NCI-H748 (cell line): Measurements from ENCODE around the gene SPRN.
"Not testable (repeated sequence)": the region's sequence is repeated elsewhere in the genome, so short reads cannot be mapped to it uniquely, and the experiment has no call there.

Experiments
- DNase-seq: peaks from one replicate; lab custom pipeline; 2025; ENCODE audit not compliant: unreplicated experiment; lab: John Stamatoyannopoulos, UW

Gene SPRN

GRCh38 chr10:133457100-133457841, 32.8 kb upstream of the SPRN start:
- no peak for DNase-seq

- no peak for DNase-seq
Observed at GRCh38 chr10:133456041-133456951, 31.9 kb upstream of the SPRN start.

GRCh38 chr10:133455611-133456031, 31.2 kb upstream of the SPRN start:
- DNase-seq, result no peak

GRCh38 chr10:133455196-133455595, 30.8 kb upstream of the SPRN start:
- DNase-seq, result no peak

GRCh38 chr10:133454204-133454893, 29.9 kb upstream of the SPRN start:
- DNase-seq, result no peak

- DNase-seq, result no peak
Observed at GRCh38 chr10:133453516-133454203, 29.2 kb upstream of the SPRN start, which contains the start of gene SCART1. Gene SCART1, plus strand, starts transcription at chr10:133453945. Its CDS starts 53 bp downstream, at chr10:133453998.

GRCh38 chr10:133452453-133452852, 28.0 kb upstream of the SPRN start:
- no peak for DNase-seq

GRCh38 chr10:133451346-133451745, 26.9 kb upstream of the SPRN start:
- no peak for DNase-seq

GRCh38 chr10:133448120-133448519, 23.7 kb upstream of the SPRN start:
- DNase-seq, result no peak

GRCh38 chr10:133446979-133447378, 22.6 kb upstream of the SPRN start:
- DNase-seq, result no peak

GRCh38 chr10:133445751-133446708, 21.6 kb upstream of the SPRN start:
- DNase-seq, result no peak

- no peak for DNase-seq
Observed at GRCh38 chr10:133445268-133445732, 20.9 kb upstream of the SPRN start.

GRCh38 chr10:133444342-133445267, 20.2 kb upstream of the SPRN start:
- no peak for DNase-seq

GRCh38 chr10:133442967-133443924, 18.8 kb upstream of the SPRN start:
- DNase-seq, result no peak

GRCh38 chr10:133442191-133442966, 18.0 kb upstream of the SPRN start:
- no peak for DNase-seq

GRCh38 chr10:133441780-133442179, 17.4 kb upstream of the SPRN start:
- no peak for DNase-seq

GRCh38 chr10:133441356-133441755, 16.9 kb upstream of the SPRN start:
- DNase-seq, result not testable (repeated sequence)
